HepG2 (cell line): ENCODE data around the gene FRMD8. TPM values are rescaled to one million over a fixed set of nuclear protein-coding genes. Genes with fewer than 3 reads are reported as not detected.
A peak's percentile ranks its signal among the peaks of the same experiment; 100 is the strongest.

Source experiments
- AGO1 ChIP-seq: fragments of 200-400 bp; formaldehyde crosslinking; IDR thresholded peaks from 2 replicates; pipeline ENCODE4 v1.6.1; 2017; ENCODE audit warnings: mild to moderate bottlenecking, low read depth, low read length, moderate library complexity; ENCODE audit not compliant: poor library complexity, severe bottlenecking
- CBX5 ChIP-seq: sonication (generic); formaldehyde crosslinking; IDR thresholded peaks from 2 replicates; pipeline ENCODE4 v1.4.0; 2020; ENCODE audit warnings: missing genetic modification reagents, borderline replicate concordance
- CCAR2 ChIP-seq: fragments of 200-400 bp; formaldehyde crosslinking; optimal IDR thresholded peaks from 2 replicates; pipeline ENCODE3; 2018; ENCODE audit warnings: low read depth, mild to moderate bottlenecking, low read length, moderate library complexity
- CEBPB ChIP-seq: IDR thresholded peaks from 2 replicates; pipeline ENCODE4 v1.6.1; 2011; ENCODE audit warnings: low read depth, low read length, improper control_type of control experiment, borderline replicate concordance
- CREM ChIP-seq, 2 experiments: sonication (generic) in 1 of 2; formaldehyde crosslinking in 1 of 2; IDR thresholded peaks; 2 replicates each; pipeline versions ENCODE4 v1.4.0 to v1.6.1; 2016 to 2020; ENCODE audit warnings: antibody characterized with exemption in 1 of 2, mild to moderate bottlenecking in 1 of 2, missing genetic modification reagents in 1 of 2
- CTCF ChIP-seq: sonication (generic); formaldehyde crosslinking; IDR thresholded peaks from 2 replicates; pipeline ENCODE4 v1.5.0; 2020; ENCODE audit warnings: mild to moderate bottlenecking, missing genetic modification reagents, moderate library complexity
- EHMT2 ChIP-seq: fragments of 200-600 bp; sonication (generic); IDR thresholded peaks from 2 replicates; pipeline ENCODE4 v1.7.0; 2017; ENCODE audit warnings: antibody characterized with exemption, low read depth, low read length, borderline replicate concordance
- FOSL1 ChIP-seq: sonication (generic); formaldehyde crosslinking; IDR thresholded peaks from 2 replicates; pipeline ENCODE4 v1.9.0; 2021; ENCODE audit warnings: missing genetic modification reagents, borderline replicate concordance
- FOXK2 ChIP-seq: fragments of 450-650 bp; IDR thresholded peaks from 2 replicates; pipeline ENCODE4 v1.6.1; 2016
- GTF3A ChIP-seq: sonication (generic); formaldehyde crosslinking; conservative IDR thresholded peaks from 2 replicates; pipeline ENCODE4 v1.4.0; 2020; ENCODE audit warnings: mild to moderate bottlenecking, missing genetic modification reagents
- HES4 ChIP-seq: sonication (generic); formaldehyde crosslinking; IDR thresholded peaks from 2 replicates; pipeline ENCODE4 v1.9.0; 2021; ENCODE audit warnings: mild to moderate bottlenecking, missing genetic modification reagents, borderline replicate concordance
- KMT2B ChIP-seq: IDR thresholded peaks from 2 replicates; pipeline ENCODE4 v1.6.1; 2016; ENCODE audit warnings: missing genetic modification reagents, missing compliant biosample characterization
- MAX ChIP-seq: IDR thresholded peaks from 2 replicates; pipeline ENCODE4 v1.6.1; 2012; ENCODE audit warnings: inconsistent platforms
- NCOA1 ChIP-seq: sonication (generic); formaldehyde crosslinking; IDR thresholded peaks from 2 replicates; pipeline ENCODE4 v1.9.0; 2021; ENCODE audit warnings: missing genetic modification reagents
- NR2C2 ChIP-seq: sonication (generic); formaldehyde crosslinking; IDR thresholded peaks from 2 replicates; pipeline ENCODE4 v1.4.0; 2020; ENCODE audit warnings: missing genetic modification reagents, mild to moderate bottlenecking, moderate library complexity, borderline replicate concordance
- PHB2 ChIP-seq: fragments of 450-650 bp; IDR thresholded peaks from 2 replicates; pipeline ENCODE4 v1.6.1; 2018; ENCODE audit not compliant: partially characterized antibody
- RBM22 ChIP-seq: fragments of 200-400 bp; formaldehyde crosslinking; optimal IDR thresholded peaks from 2 replicates; pipeline ENCODE3; 2017; ENCODE audit warnings: mild to moderate bottlenecking, low read length, moderate library complexity
- SAP130 ChIP-seq: IDR thresholded peaks from 2 replicates; pipeline ENCODE4 v1.6.1; 2016; ENCODE audit warnings: low read depth
- SKI ChIP-seq: fragments of 450-650 bp; IDR thresholded peaks from one replicate; pipeline ENCODE4 v1.6.1; 2018; ENCODE audit warnings: mild to moderate bottlenecking; ENCODE audit not compliant: partially characterized antibody
- SNRNP70 ChIP-seq: fragments of 200-400 bp; formaldehyde crosslinking; IDR thresholded peaks from 2 replicates; pipeline ENCODE4 v1.6.1; 2017; ENCODE audit warnings: mild to moderate bottlenecking, low read depth, low read length, moderate library complexity
- SP5 ChIP-seq: IDR thresholded peaks from 2 replicates; pipeline ENCODE4 v1.6.1; 2016; ENCODE audit warnings: low read depth, borderline replicate concordance
- TBL1XR1 ChIP-seq: fragments of 150-350 bp; IDR thresholded peaks from 2 replicates; pipeline ENCODE4 v1.6.1; 2014; ENCODE audit warnings: borderline replicate concordance, low read length; ENCODE audit not compliant: partially characterized antibody
- TEAD3 ChIP-seq: optimal IDR thresholded peaks from 2 replicates; pipeline ENCODE3; 2016; ENCODE audit warnings: borderline replicate concordance
- ZFX ChIP-seq: sonication (generic); formaldehyde crosslinking; IDR thresholded peaks from 2 replicates; pipeline ENCODE4 v1.4.0; 2020; ENCODE audit warnings: mild to moderate bottlenecking, low read depth, missing genetic modification reagents, moderate library complexity
- ZNF160 ChIP-seq: sonication (generic); formaldehyde crosslinking; IDR thresholded peaks from 2 replicates; pipeline ENCODE4 v1.8.0; 2022; ENCODE audit warnings: mild to moderate bottlenecking, inconsistent platforms, missing genetic modification reagents
- ZNF550 ChIP-seq: sonication (generic); formaldehyde crosslinking; IDR thresholded peaks from 2 replicates; pipeline ENCODE4 v1.4.0; 2020; ENCODE audit warnings: mild to moderate bottlenecking, missing genetic modification reagents, borderline replicate concordance
- ZNF672 ChIP-seq: sonication (generic); formaldehyde crosslinking; IDR thresholded peaks from 2 replicates; pipeline ENCODE4 v1.8.1; 2022; ENCODE audit warnings: missing genetic modification reagents
- ZSCAN30 ChIP-seq: sonication (generic); formaldehyde crosslinking; IDR thresholded peaks from 2 replicates; pipeline ENCODE4 v1.5.0; 2020; ENCODE audit warnings: mild to moderate bottlenecking, missing genetic modification reagents
- polyA plus RNA-seq, 8 experiments: library from polyadenylated mRNA; depleted of rRNA in 3 of 8; stranded (reverse) in 7 of 8; unstranded in 1 of 8; fragments of >200 nt; fragmentation: Illumina TruSeq in 4 of 8; extraction: Trizol in 4 of 8; gene quantifications; 2 replicates each; pipeline versions ENCODE4 v1.2.1 to v1.2.3, GENCODE V29; 2011 to 2016; ENCODE audit warnings: low read depth in 4 of 8, missing spikeins in 1 of 8, mixed read lengths in 1 of 8; ENCODE audit not compliant: insufficient read depth in 1 of 8
- total RNA-seq, 5 experiments: library from RNA; depleted of rRNA; stranded (reverse); fragments of >200 nt; fragmentation: Illumina TruSeq; extraction: Trizol; gene quantifications; 2 replicates each; pipeline ENCODE4 v1.2.3, GENCODE V29; 2016; ENCODE audit warnings: low read depth in 1 of 5

Gene FRMD8
- total and polyA plus RNA-seq, 2 of the 13 experiments (the other 11 are each of a cell fraction or from before 2014, with no cell fraction given) = 5.8 to 20.6 TPM

DNA sequence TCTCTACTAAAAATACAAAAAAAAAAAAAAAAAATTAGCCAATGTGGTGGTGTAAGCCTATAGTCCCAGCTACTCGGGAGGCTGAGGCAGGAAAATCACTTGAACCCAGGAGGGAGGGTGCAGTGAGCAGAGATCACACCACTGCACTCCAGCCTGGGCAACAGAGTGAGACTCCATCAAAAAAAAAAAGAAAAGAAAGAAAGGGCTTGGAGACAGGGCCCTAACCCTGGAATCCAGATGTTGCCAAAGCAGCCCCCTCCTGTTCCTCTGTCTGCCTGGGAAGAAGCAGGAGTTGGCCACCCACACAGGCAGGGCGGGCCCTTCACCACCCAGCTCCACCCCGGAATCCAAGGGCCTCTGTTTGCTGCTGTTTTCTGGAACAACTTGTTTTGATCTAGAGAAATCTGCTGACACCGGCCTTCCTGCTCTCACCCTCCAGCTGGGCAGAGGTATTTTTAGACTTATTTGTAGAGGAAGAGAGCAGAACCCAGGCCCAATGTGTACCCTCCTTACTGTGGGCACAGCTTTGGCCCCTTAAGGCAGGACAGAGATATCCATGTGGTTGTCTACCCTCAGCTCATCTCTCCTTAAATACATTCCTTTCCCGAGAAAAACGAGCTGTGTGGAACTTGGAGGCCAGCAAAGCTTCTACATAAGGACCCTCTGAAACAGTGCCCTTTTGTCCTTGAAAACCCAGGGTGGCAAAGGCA, 33.5 kb downstream of the FRMD8 start (continued):
- TF ChIP-seq CTCF (CRISPR knock-in tag) (no peak), KMT2B (CRISPR knock-in tag) (no peak), GTF3A (no peak), CEBPB (no peak), FOXK2 (no peak), SNRNP70 (no peak), PHB2 (no peak), RBM22 (peak; percentile 76), HES4 (CRISPR knock-in tag) (no peak), MAX (no peak), TBL1XR1 (no peak), AGO1 (no peak), ZNF550 (CRISPR knock-in tag) (no peak), NR2C2 (CRISPR knock-in tag) (no peak), CREM (IDR thresholded peaks at IDR 0.05) (peak; percentile 40; the same call in 1 of the 2 replicates), CREM (CRISPR knock-in tag; IDR thresholded peaks at IDR 0.05) (no peak), SP5 (peak; percentile 96), SKI (no peak), ZFX (CRISPR knock-in tag) (peak; percentile 29; the same call in 1 of the 2 replicates), NCOA1 (CRISPR knock-in tag) (0 out of 2 replicates have a peak, but pooled peaks have one; percentile 20), TEAD3 (CRISPR knock-in tag) (peak; percentile 83), FOSL1 (CRISPR knock-in tag) (no peak), CBX5 (CRISPR knock-in tag) (no peak; the same call in 1 of the 2 replicates), ZNF160 (no peak), ZSCAN30 (CRISPR knock-in tag) (no peak), CCAR2 (no peak), SAP130 (CRISPR knock-in tag) (peak; percentile 92), ZNF672 (CRISPR knock-in tag) (no peak), EHMT2 (no peak)
